Endothelial cell of umbilical vein (primary cell): ENCODE data around the gene PPFIA2. TPM values are rescaled to one million over a fixed set of nuclear protein-coding genes. Genes with fewer than 3 reads are reported as not detected.

ENCODE experiments used
- BruUV-seq: library from RNA; stranded (reverse); fragments of 400-500 nt; replicated peaks from 2 replicates; lab custom pipeline; 2021; lab: Mats Ljungman, UMichigan
- CTCF ChIA-PET: fragments of 300-600, 350-600 bp; sonication (Branson Sonifier 250); formaldehyde crosslinking; loops from one replicate; lab custom pipeline; 2021; ENCODE audit warnings: antibody characterized with exemption, inconsistent platforms; lab: Charles Lee
- POLR2A ChIA-PET: fragments of 300-600, 350-600 bp; sonication (Branson Sonifier 250); formaldehyde crosslinking; loops from one replicate; lab custom pipeline; 2021; ENCODE audit warnings: antibody characterized with exemption, inconsistent platforms; lab: Charles Lee
- DNase-seq: peaks from one replicate; pipeline ENCODE4 v3.0.0-alpha.2; 2011; ENCODE audit warnings: low read depth, low spot score
- FAIRE-seq: peaks from 2 replicates; lab custom pipeline; 2011; peaks lifted over from hg19 to GRCh38; lab: Jason Lieb, UNC
- H2AFZ ChIP-seq: 2 replicates; pipeline ENCODE4 v1.6.0; 2012; ENCODE audit warnings: low read depth, low read length, control low read depth, inconsistent platforms
- H3K27ac ChIP-seq: 2 replicates; pipeline ENCODE4 v1.5.1; 2011; ENCODE audit warnings: low read depth, mild to moderate bottlenecking, control low read depth, low read length, moderate library complexity; ENCODE audit not compliant: insufficient read depth
- H3K27me3 ChIP-seq, 2 experiments: 2 replicates each; pipeline versions ENCODE4 v1.6.0 to v1.6.1; 2011; ENCODE audit warnings: low read length in 2 of 2, mixed read lengths in 1 of 2; ENCODE audit not compliant: control insufficient read depth in 2 of 2, insufficient read depth in 2 of 2
- H3K36me3 ChIP-seq, 2 experiments: 2 replicates in 1 of 2; 3 replicates in 1 of 2; pipeline ENCODE4 v1.5.1; 2011; ENCODE audit warnings: low read length in 2 of 2, mild to moderate bottlenecking in 1 of 2, moderate library complexity in 1 of 2; ENCODE audit not compliant: control insufficient read depth in 2 of 2, insufficient read depth in 2 of 2; ENCODE audit errors: extremely low read depth in 1 of 2
- H3K4me1 ChIP-seq: 3 replicates; pipeline ENCODE4 v1.5.1; 2011; ENCODE audit warnings: mild to moderate bottlenecking, low read length; ENCODE audit not compliant: control insufficient read depth, insufficient read depth; ENCODE audit errors: extremely low read depth
- H3K4me2 ChIP-seq: 2 replicates; pipeline ENCODE4 v1.6.1; 2011; ENCODE audit warnings: low read length, control low read depth, mixed read lengths; ENCODE audit not compliant: insufficient read depth
- H3K4me3 ChIP-seq, 3 experiments: fragments of 200-600 bp in 1 of 3; sonication (generic), shearing (Covaris generic) in 1 of 3; replicated peaks in 1 of 3; 2 replicates each; pipeline ENCODE4 v1.5.1; 2011 to 2016; ENCODE audit warnings: control low read depth in 3 of 3, low read length in 3 of 3, mild to moderate bottlenecking in 2 of 3, inconsistent platforms in 1 of 3, low read depth in 1 of 3, moderate library complexity in 1 of 3; ENCODE audit not compliant: insufficient read depth in 1 of 3
- H3K79me2 ChIP-seq: 2 replicates; pipeline ENCODE4 v1.6.0; 2012; ENCODE audit warnings: low read length, inconsistent platforms; ENCODE audit not compliant: control insufficient read depth, insufficient read depth
- H3K9ac ChIP-seq: replicated peaks from 2 replicates; pipeline ENCODE3; 2011; ENCODE audit warnings: low read length, control low read depth; ENCODE audit not compliant: insufficient read depth; ENCODE audit errors: extremely low read depth
- H3K9me1 ChIP-seq: replicated peaks from 3 replicates; pipeline ENCODE4 v1.6.0; 2011; ENCODE audit warnings: mild to moderate bottlenecking, low read length; ENCODE audit not compliant: control insufficient read depth, insufficient read depth; ENCODE audit errors: extremely low read depth
- H3K9me3 ChIP-seq: replicated peaks from 2 replicates; pipeline ENCODE4 v1.5.1; 2012; ENCODE audit warnings: low read length, inconsistent platforms; ENCODE audit not compliant: control insufficient read depth, insufficient read depth
- H4K20me1 ChIP-seq: replicated peaks from 2 replicates; pipeline ENCODE3; 2011; ENCODE audit warnings: mild to moderate bottlenecking, low read length; ENCODE audit not compliant: control insufficient read depth, insufficient read depth; ENCODE audit errors: extremely low read depth
- EZH2 ChIP-seq: IDR thresholded peaks from 2 replicates; pipeline ENCODE4 v1.6.1; 2012; ENCODE audit warnings: borderline replicate concordance, low read depth, mild to moderate bottlenecking, moderate library complexity, low read length, inconsistent platforms; ENCODE audit not compliant: severe bottlenecking
- FOS ChIP-seq: IDR thresholded peaks from 2 replicates; pipeline ENCODE4 v1.6.1; 2011; ENCODE audit warnings: mild to moderate bottlenecking, low read length, moderate library complexity, borderline replicate concordance; ENCODE audit not compliant: insufficient read depth
- GATA2 ChIP-seq: IDR thresholded peaks from 2 replicates; pipeline ENCODE4 v1.7.0; 2011; ENCODE audit warnings: low read depth, mild to moderate bottlenecking, moderate library complexity, mixed read lengths, low read length; ENCODE audit not compliant: insufficient read length, insufficient read depth
- JUN ChIP-seq: IDR thresholded peaks from 2 replicates; pipeline ENCODE4 v1.6.1; 2011; ENCODE audit warnings: borderline replicate concordance, low read depth; ENCODE audit not compliant: insufficient read length, insufficient read depth
- MYC ChIP-seq: IDR thresholded peaks from one replicate; pipeline ENCODE4 v1.6.1; 2011; ENCODE audit warnings: mild to moderate bottlenecking, low read depth, low read length
- POLR2A ChIP-seq: IDR thresholded peaks from 2 replicates; pipeline ENCODE4 v1.6.1; 2012; ENCODE audit warnings: low read depth, mild to moderate bottlenecking, control low read depth, low read length
- POLR2AphosphoS5 ChIP-seq: IDR thresholded peaks from 2 replicates; pipeline ENCODE4 v1.6.1; 2012; ENCODE audit warnings: low read depth, mild to moderate bottlenecking, control low read depth, low read length, moderate library complexity; ENCODE audit not compliant: insufficient read depth
- dilution Hi-C: fragments of 300-500 bp; cut with MboI; formaldehyde crosslinking; loops from one replicate; pipeline ENCODE4 v1.15.0; 2019; ENCODE audit warnings: low sequenced_read_pairs; ENCODE audit not compliant: extremely low pct_ligation_motif_present
- intact Hi-C: fragments of 100-400 bp; cut with micrococcal nuclease; formaldehyde crosslinking; loops from one replicate; pipeline ENCODE4 v1.10.0; 2022
- polyA plus RNA-seq, 4 experiments: library from polyadenylated mRNA; depleted of rRNA in 3 of 4; stranded (reverse) in 3 of 4; unstranded in 1 of 4; fragments of >200 nt; gene quantifications; 2 replicates each; pipeline versions ENCODE4 v1.2.1 to v1.2.3, GENCODE V29; 2011 to 2012; ENCODE audit warnings: missing spikeins in 1 of 4
- total RNA-seq: library from RNA; stranded (reverse); gene quantifications from 2 replicates; pipeline ENCODE4 v1.2.3, GENCODE V29; 2021
- TF ChIP-seq, protein P1 (sequence below), 2 donors: IDR thresholded peaks; 1 replicate in 1 of 2; 2 replicates in 1 of 2; pipeline ENCODE4 v1.5.1; 2011; ENCODE audit warnings: low read length in 2 of 2, mild to moderate bottlenecking in 2 of 2, moderate library complexity in 2 of 2, control low read depth in 1 of 2, inconsistent platforms in 1 of 2, low read depth in 1 of 2; ENCODE audit not compliant: insufficient read depth in 1 of 2; ENCODE audit errors: extremely low read depth in 1 of 2
- TF ChIP-seq, protein P2 (sequence below): IDR thresholded peaks from 2 replicates; pipeline ENCODE4 v1.6.1; 2011; ENCODE audit not compliant: insufficient read depth, insufficient read length

The PPFIA2 gene
- total and polyA plus RNA-seq, 2 donors (not counting 3 experiments of a cell fraction or from before 2014, with no cell fraction given), result not detected

DNA sequence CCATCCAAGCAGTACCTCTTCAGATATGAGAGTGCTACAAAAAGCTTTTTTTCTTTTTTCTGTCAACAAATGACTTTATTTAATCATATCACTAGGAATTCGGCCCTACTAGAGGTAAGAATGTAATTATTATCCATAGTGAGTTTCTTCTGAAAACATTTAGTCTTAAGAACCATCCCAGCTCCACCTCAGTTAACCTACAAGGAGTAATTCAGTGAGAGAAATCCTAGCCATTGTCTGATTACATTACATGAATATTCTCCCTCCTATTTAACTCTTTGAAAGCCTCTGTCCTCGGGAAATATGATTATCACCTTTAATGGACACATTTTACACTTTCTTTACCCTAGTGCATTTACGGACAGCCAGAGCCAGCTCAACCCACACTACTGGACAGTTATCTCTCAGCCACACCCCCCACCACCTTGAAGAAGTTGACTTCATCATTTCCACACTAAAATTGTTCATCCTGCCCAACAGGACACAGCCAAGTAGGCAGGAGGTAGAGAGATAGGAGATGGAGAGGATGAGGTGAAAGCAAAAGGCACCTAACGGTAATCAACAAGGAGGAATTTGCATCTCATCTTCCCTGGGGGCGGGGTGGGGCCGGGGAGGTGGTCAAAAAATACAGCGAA is 1.3 kb downstream of the PPFIA2 start:
- FAIRE-seq, result no peak

DNA sequence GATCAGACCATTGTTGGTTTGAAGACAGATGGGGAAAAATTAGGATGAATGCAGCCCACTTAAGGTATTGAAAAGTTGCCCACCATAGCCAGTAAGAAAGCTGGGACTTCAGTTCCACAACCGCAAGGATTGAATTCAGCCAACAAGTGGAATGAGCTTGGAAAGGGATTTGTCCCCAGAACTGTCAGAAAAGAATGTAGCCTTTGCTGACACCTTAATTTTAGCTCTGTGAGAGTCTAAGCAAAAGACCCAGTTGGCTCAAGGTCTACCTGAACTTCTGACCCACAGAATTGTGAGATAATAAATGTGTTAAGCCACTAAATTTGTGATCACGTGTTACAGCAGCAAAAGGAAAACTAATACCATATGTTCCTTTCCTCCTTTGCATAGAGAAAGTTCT is 29.4 kb downstream of the PPFIA2 start:
- DNase-seq (no peak), FAIRE-seq (no peak)
- Histone ChIP-seq H4K20me1 (no peaks in the 10 kb centered on the region), H3K9me1 (no peaks in the 10 kb centered on the region), H3K4me1 (no peaks in the 10 kb centered on the region), H3K27ac (no peak overlapping the region), H3K27me3 (no peaks in the 10 kb centered on the region), H3K4me2 (no peak overlapping the region), H3K4me3 (no peak overlapping the region), H3K9me3 (no peaks in the 10 kb centered on the region), H3K36me3 (no peaks in the 10 kb centered on the region), H3K9ac (no peak overlapping the region), H2AFZ (no peak overlapping the region), H3K79me2 (no peaks in the 10 kb centered on the region)
- BruUV-seq, result no TSS peak
- no peak for TF ChIP-seq MYC
- TF ChIP-seq JUN, result no peak
- TF ChIP-seq, protein P1, sequence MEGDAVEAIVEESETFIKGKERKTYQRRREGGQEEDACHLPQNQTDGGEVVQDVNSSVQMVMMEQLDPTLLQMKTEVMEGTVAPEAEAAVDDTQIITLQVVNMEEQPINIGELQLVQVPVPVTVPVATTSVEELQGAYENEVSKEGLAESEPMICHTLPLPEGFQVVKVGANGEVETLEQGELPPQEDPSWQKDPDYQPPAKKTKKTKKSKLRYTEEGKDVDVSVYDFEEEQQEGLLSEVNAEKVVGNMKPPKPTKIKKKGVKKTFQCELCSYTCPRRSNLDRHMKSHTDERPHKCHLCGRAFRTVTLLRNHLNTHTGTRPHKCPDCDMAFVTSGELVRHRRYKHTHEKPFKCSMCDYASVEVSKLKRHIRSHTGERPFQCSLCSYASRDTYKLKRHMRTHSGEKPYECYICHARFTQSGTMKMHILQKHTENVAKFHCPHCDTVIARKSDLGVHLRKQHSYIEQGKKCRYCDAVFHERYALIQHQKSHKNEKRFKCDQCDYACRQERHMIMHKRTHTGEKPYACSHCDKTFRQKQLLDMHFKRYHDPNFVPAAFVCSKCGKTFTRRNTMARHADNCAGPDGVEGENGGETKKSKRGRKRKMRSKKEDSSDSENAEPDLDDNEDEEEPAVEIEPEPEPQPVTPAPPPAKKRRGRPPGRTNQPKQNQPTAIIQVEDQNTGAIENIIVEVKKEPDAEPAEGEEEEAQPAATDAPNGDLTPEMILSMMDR (IDR thresholded peaks at IDR 0.05; ENCODE audit: extremely low read depth in 1 of 2, insufficient read depth in 1 of 2, low read depth in 1 of 2, low read length in 2 of 2), result no peak
- no peak for TF ChIP-seq GATA2
- no peak for TF ChIP-seq FOS
- no peak for TF ChIP-seq POLR2A
- TF ChIP-seq, protein P2, sequence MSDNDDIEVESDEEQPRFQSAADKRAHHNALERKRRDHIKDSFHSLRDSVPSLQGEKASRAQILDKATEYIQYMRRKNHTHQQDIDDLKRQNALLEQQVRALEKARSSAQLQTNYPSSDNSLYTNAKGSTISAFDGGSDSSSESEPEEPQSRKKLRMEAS, result no peak
- TF ChIP-seq EZH2, result no peak
- no peak for TF ChIP-seq POLR2AphosphoS5
- intact Hi-C loops (no loop called here), dilution Hi-C loops (no loop called here)
- ChIA-PET CTCF (no interaction called here), POLR2A (no interaction called here)

More for the DNA sequence above, 1.3 kb downstream of the PPFIA2 start:
- Histone ChIP-seq H3K36me3 (no peaks in the 10 kb centered on the region), H3K4me3 (no peak overlapping the region), H3K4me1 (peaks cover 6% of the 10 kb centered on the region), H3K27me3 (peaks cover 7 to 26% of the 10 kb centered on the region in 2 experiments), H3K27ac (no peak overlapping the region), H3K9me3 (no peaks in the 10 kb centered on the region), H3K79me2 (no peaks in the 10 kb centered on the region), H3K4me2 (no peak overlapping the region), H2AFZ (no peak overlapping the region), H3K9ac (no peak overlapping the region), H3K9me1 (no peaks in the 10 kb centered on the region), H4K20me1 (no peaks in the 10 kb centered on the region)
- dilution Hi-C loops, result no loop called here
- CTCF ChIA-PET, result interaction anchor here (1.0 kb wide), 1 partner anchor 40 kb away, joined by 5 read pairs; no protein-coding TSS in a partner anchor
- POLR2A ChIA-PET, result no interaction called here
- TF ChIP-seq EZH2 (peak; percentile 18), FOS (no peak)
- no peak for DNase-seq
- BruUV-seq, result no TSS peak
- intact Hi-C loops, result no loop called here
